ENCODE data around the gene GPR21.

GRCh38 chr9:123031963-123032362 is 1.5 kb upstream of the GPR21 start:
- TF ChIP-seq TAF1 (IDR thresholded peaks at IDR 0.05; ENCODE audit: borderline replicate concordance, low read depth, low read length) (no peak), POLR2AphosphoS5 (IDR thresholded peaks at IDR 0.05; ENCODE audit: low read depth, low read length) (no peak), POLR2A (IDR thresholded peaks at IDR 0.05; ENCODE audit: low read depth, low read length) (no peak)

Data from GM12892 (cell line).